Panc1 (cell line): ENCODE results near the gene PNRC2. TPM values are rescaled to one million over a fixed set of nuclear protein-coding genes. Genes with fewer than 3 reads are reported as not detected.

Source experiments
- ATAC-seq: fragments of 200-7000 bp; cut with Tn5 transposase; 2 replicates; pipeline ENCODE4 v1.9.1; 2020; ENCODE audit warnings: mild to moderate bottlenecking, moderate library complexity
- BruUV-seq: library from RNA; stranded (reverse); fragments of 400-500 nt; replicated peaks from 2 replicates; lab custom pipeline; 2021; lab: Mats Ljungman, UMichigan
- CTCF ChIA-PET: fragments of 300-600 bp; sonication (Branson Sonifier 250); formaldehyde crosslinking; loops from one replicate; lab custom pipeline; 2022; ENCODE audit warnings: antibody characterized with exemption; lab: Charles Lee
- POLR2A ChIA-PET: fragments of 300-600 bp; sonication (Branson Sonifier 250); formaldehyde crosslinking; loops from one replicate; lab custom pipeline; 2022; ENCODE audit warnings: antibody characterized with exemption; lab: Charles Lee
- DNase-seq: peaks from one replicate; pipeline ENCODE4 v3.0.0-alpha.2; 2010; ENCODE audit warnings: low read depth, low spot score
- H3K27ac ChIP-seq: 2 replicates; pipeline ENCODE4 v1.5.1; 2011; ENCODE audit warnings: mild to moderate bottlenecking, low read length, inconsistent platforms
- H3K27me3 ChIP-seq: fragments of 200-500 bp; sonication (Bioruptor generic); 2 replicates; pipeline ENCODE4 v1.6.0; 2014; ENCODE audit warnings: low read length, inconsistent platforms; ENCODE audit not compliant: control insufficient read depth, insufficient read depth
- H3K36me3 ChIP-seq: fragments of 200-500 bp; sonication (Bioruptor generic); 2 replicates; pipeline ENCODE4 v1.5.1; 2014; ENCODE audit warnings: inconsistent platforms, mild to moderate bottlenecking, low read length, moderate library complexity; ENCODE audit not compliant: control insufficient read depth, insufficient read depth
- H3K4me1 ChIP-seq: 2 replicates; pipeline ENCODE4 v1.5.1; 2011; ENCODE audit warnings: inconsistent platforms, mild to moderate bottlenecking, low read length, moderate library complexity; ENCODE audit not compliant: control insufficient read depth, insufficient read depth
- H3K4me3 ChIP-seq, 2 experiments: 2 replicates each; pipeline ENCODE4 v1.5.1; 2011 to 2012; ENCODE audit warnings: low read depth in 2 of 2, low read length in 2 of 2, mild to moderate bottlenecking in 2 of 2, inconsistent platforms in 1 of 2, moderate library complexity in 1 of 2
- H3K9me3 ChIP-seq: fragments of 200-500 bp; sonication (Bioruptor generic); 2 replicates; pipeline ENCODE4 v1.5.1; 2014; ENCODE audit warnings: low read depth, mild to moderate bottlenecking, inconsistent platforms, low read length, moderate library complexity; ENCODE audit not compliant: control insufficient read depth, insufficient read depth
- CTCF ChIP-seq: fragments of 450-650 bp; IDR thresholded peaks from 2 replicates; pipeline ENCODE4 v1.5.1; 2017; ENCODE audit warnings: mild to moderate bottlenecking
- POLR2AphosphoS5 ChIP-seq: IDR thresholded peaks from 2 replicates; pipeline ENCODE4 v1.6.1; 2012; ENCODE audit warnings: mild to moderate bottlenecking, low read depth, low read length, moderate library complexity
- REST ChIP-seq, 2 experiments: IDR thresholded peaks; 2 replicates each; pipeline ENCODE4 v1.6.1; 2011 to 2012; ENCODE audit warnings: low read depth in 2 of 2, control low read depth in 1 of 2, low read length in 1 of 2, mild to moderate bottlenecking in 1 of 2, moderate library complexity in 1 of 2; ENCODE audit not compliant: insufficient read depth in 1 of 2
- SIN3A ChIP-seq: IDR thresholded peaks from 2 replicates; pipeline ENCODE4 v1.6.1; 2012; ENCODE audit warnings: low read depth, mild to moderate bottlenecking, low read length, moderate library complexity, borderline replicate concordance; ENCODE audit not compliant: insufficient read depth
- TCF7L2 ChIP-seq: IDR thresholded peaks from 2 replicates; pipeline ENCODE4 v1.6.1; 2011; ENCODE audit warnings: mild to moderate bottlenecking, low read depth, low read length, inconsistent platforms
- in situ Hi-C: cut with HindIII; loops from 2 replicates; pipeline ENCODE4 v1.10.0; 2016; ENCODE audit warnings: low sequenced_read_pairs, low pct_unique_long_range_greater_than_20kb
- intact Hi-C: fragments of 100-400 bp; cut with micrococcal nuclease; formaldehyde crosslinking; loops from one replicate; pipeline ENCODE4 v1.10.0; 2022; ENCODE audit not compliant: unreplicated experiment
- total RNA-seq: library from RNA; stranded (reverse); gene quantifications from one replicate; pipeline ENCODE4 v1.2.1, GENCODE V29; 2021; ENCODE audit not compliant: unreplicated experiment

The PNRC2 gene
- total RNA-seq, 1 experiment from 2014 or later: 97.4 TPM

- Histone ChIP-seq H3K9me3 (no peaks in the 10 kb centered on the region), H3K4me3 (no peak overlapping the region), H3K4me1 (peaks cover 3% of the 10 kb centered on the region; the same call in 1 of the 2 replicates), H3K36me3 (no peaks in the 10 kb centered on the region), H3K27me3 (no peaks in the 10 kb centered on the region), H3K27ac (no peak overlapping the region)
- DNase-seq: no peak
- in situ Hi-C loops: no loop called here
- BruUV-seq: no TSS peak
- intact Hi-C loops: no loop called here
- ChIA-PET CTCF (no interaction called here), POLR2A (no interaction called here)
- TF ChIP-seq SIN3A (no peak), POLR2AphosphoS5 (no peak), REST (IDR thresholded peaks at IDR 0.05; ENCODE audit: insufficient read depth in 1 of 2, low read depth in 2 of 2, low read length in 1 of 2) (no peak), CTCF (no peak), TCF7L2 (no peak)
- ATAC-seq: no peak
These were observed 32.5 kb upstream of the PNRC2 start for GRCh38 chr1:23927097-23927496.

GRCh38 chr1:23928789-23929188, 30.8 kb upstream of the PNRC2 start:
- H3K4me1 ChIP-seq: peaks cover 3% of the 10 kb centered on the region; the same call in 1 of the 2 replicates
- intact Hi-C loops: no loop called here
- no peak overlapping the region for H3K27ac ChIP-seq
- ChIA-PET CTCF (no interaction called here), POLR2A (no interaction called here)
- BruUV-seq: no TSS peak
- in situ Hi-C loops: no loop called here
- DNase-seq (no peak), ATAC-seq (no peak)
- no peaks in the 10 kb centered on the region for H3K36me3 ChIP-seq
- TF ChIP-seq REST (IDR thresholded peaks at IDR 0.05; ENCODE audit: insufficient read depth in 1 of 2, low read depth in 2 of 2, low read length in 1 of 2) (no peak), POLR2AphosphoS5 (no peak)
- H3K27me3 ChIP-seq: no peaks in the 10 kb centered on the region
- no peaks in the 10 kb centered on the region for H3K9me3 ChIP-seq
- no peak overlapping the region for H3K4me3 ChIP-seq
